Coronary artery (tissue), 2 donors: Measurements from ENCODE around the gene LEPR.
A peak's percentile ranks its signal among the peaks of the same experiment; 100 is the strongest.

Source experiments
- DNase-seq: peaks from one replicate; pipeline ENCODE4 v3.0.0-alpha.2; 2017; ENCODE audit warnings: low spot score
- H3K27ac ChIP-seq, 2 donors: fragments of 200-600 bp; sonication (generic); one replicate each; pipeline ENCODE4 v1.5.1; 2016 to 2019
- H3K4me3 ChIP-seq: fragments of 200-600 bp; sonication (generic); 2 replicates; pipeline ENCODE4 v1.5.1; 2016; ENCODE audit warnings: mild to moderate bottlenecking, moderate library complexity
- CTCF ChIP-seq: fragments of 200-600 bp; sonication (generic); IDR thresholded peaks from one replicate; pipeline ENCODE4 v1.5.1; 2019; ENCODE audit warnings: antibody characterized with exemption

The LEPR gene

GRCh38 chr1:65425697-65426096 is 5.2 kb downstream of the LEPR start:
- DNase-seq = no peak
- H3K27ac ChIP-seq = no peak overlapping the region
- TF ChIP-seq CTCF = no peak
- no peak overlapping the region for H3K4me3 ChIP-seq

- no peak for DNase-seq
- Histone ChIP-seq H3K4me3 (no peak overlapping the region), H3K27ac (peak overlapping the region in 1 of 2 donors; percentile 30)
- TF ChIP-seq CTCF = no peak
These were observed 8.6 kb downstream of the LEPR start for GRCh38 chr1:65429078-65429477.

GRCh38 chr1:65429806-65430205 is 9.3 kb downstream of the LEPR start:
- DNase-seq = no peak
- Histone ChIP-seq H3K27ac (peak overlapping the region; percentile 25 to 30), H3K4me3 (no peak overlapping the region)
- no peak for TF ChIP-seq CTCF

- no peak overlapping the region for H3K4me3 ChIP-seq
- DNase-seq = no peak
- TF ChIP-seq CTCF = no peak
- peak overlapping the region in 1 of 2 donors; percentile 10 for H3K27ac ChIP-seq
These were observed 10.7 kb downstream of the LEPR start for GRCh38 chr1:65431111-65431705.

- DNase-seq = no peak
- Histone ChIP-seq H3K27ac (no peak overlapping the region), H3K4me3 (no peak overlapping the region)
- no peak for TF ChIP-seq CTCF
These were observed 12.4 kb downstream of the LEPR start for GRCh38 chr1:65432918-65433317.

GRCh38 chr1:65434255-65434654 is 13.8 kb downstream of the LEPR start:
- H3K4me3 ChIP-seq = no peak overlapping the region
- no peak for TF ChIP-seq CTCF
- no peak overlapping the region for H3K27ac ChIP-seq
- DNase-seq = no peak

GRCh38 chr1:65434760-65435159 is 14.3 kb downstream of the LEPR start:
- no peak for TF ChIP-seq CTCF
- no peak overlapping the region for H3K4me3 ChIP-seq
- H3K27ac ChIP-seq = no peak overlapping the region
- no peak for DNase-seq
